ENCODE results near the gene CLIP2.
"Not testable (repeated sequence)": the region's sequence is repeated elsewhere in the genome, so short reads cannot be mapped to it uniquely, and the experiment has no call there.

The CLIP2 gene

DNA sequence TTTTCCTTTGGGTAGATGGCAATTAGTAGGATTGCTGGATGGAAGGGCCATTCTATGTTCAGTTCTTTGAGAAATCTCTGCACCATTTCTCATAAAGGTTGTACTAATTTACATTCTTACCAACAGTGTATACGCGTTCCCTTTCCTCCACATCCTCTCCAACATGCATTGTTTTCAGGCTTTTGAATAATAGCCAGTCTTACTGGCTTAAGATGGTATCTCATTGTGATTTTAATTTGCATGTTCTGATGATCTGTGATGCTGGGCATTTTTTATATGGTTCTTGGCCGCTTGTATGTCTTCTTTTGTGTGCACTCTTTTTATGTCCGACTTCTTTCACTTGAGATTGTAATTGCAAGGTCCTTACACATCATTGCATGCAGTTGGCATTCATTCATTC, 11.7 kb downstream of the CLIP2 start:
- DNase-seq, result no peak

DNA sequence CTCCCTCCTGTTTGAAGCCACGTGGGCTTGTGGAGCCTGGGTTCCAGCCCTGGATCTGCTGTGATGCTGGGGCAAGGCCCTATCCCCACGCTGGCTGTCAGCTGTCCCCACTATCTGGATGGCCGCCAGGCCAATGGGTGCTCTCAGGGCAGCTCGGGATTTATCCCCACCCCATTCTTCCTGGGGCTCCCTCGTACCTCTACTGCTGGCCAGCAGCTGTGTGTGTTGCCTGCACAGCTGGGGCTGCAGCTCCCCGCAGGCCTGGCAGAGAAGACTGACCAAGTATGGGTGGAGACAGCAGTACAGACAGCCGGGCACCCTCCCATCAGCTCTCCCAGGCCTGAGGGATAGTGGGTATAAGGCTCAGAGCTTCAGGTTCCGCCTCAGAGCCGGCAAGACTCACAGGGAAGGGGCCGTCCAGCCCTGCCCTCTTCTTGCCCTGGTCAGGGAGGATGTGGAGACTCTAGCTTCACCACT, 13.6 kb downstream of the CLIP2 start:
- no peak for DNase-seq

- no peak for DNase-seq
These were observed 15.3 kb downstream of the CLIP2 start for GRCh38 chr7:74304550-74304949.

- DNase-seq, result no peak
These were observed 17.0 kb downstream of the CLIP2 start for GRCh38 chr7:74306004-74306729.

DNA sequence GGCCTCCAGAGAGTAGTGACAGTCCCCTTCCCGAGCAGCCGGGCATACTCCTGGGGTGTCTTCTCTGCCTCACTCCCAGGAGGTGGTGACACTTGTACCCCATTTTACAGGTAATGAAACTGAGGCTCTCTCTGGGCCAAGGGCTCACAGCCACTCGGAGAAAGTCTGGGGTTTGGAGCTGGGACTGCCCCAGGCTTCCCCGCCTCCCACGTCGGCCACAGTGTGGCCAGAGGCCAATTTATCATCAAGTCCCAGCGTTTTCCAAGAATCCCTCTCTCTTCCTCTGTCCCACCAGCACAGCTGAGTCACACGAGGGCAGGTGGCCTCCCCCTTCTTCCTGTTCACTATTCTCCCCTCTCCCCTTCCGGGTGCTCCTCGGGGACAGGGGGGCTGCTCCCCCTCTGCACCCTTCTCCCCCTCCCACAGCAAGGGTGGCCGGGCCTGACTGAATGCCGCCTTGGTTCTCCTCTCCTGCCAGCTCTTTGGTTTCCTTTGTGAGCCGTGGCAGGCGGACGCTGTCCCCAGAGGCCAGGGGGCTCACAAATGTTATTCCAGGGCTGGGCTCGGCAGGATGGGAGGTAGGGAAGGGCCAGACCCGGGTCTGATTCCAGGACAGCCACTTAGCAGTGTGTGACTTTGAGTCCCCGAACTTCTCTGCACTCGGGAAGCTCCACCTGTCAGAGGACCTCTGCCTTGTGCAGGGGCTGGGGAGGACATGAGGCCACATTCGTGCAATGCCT, 17.7 kb downstream of the CLIP2 start:
- no peak for DNase-seq

- no peak for DNase-seq
These were observed 18.7 kb downstream of the CLIP2 start for GRCh38 chr7:74307738-74308505.

DNA sequence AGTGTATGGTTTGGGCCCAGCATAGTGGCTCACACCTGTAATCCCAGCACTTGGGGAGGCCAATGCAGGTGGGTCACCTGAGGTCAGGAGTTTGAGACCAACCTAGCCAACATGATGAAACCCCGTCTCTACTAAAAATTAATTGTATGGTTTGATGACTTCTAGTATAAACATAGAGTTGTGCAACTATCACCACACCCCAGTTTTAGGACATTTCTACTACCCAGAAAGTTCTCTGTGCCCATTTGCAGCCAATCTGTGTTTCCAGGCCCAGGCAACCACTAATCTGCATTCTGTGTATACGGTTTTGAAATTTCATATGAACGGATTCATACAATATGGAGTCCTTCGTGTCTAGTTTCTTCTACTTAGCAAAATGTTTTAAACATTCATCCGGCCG, 20.0 kb downstream of the CLIP2 start:
- no peak for DNase-seq

- DNase-seq, result no peak
These were observed 22.1 kb downstream of the CLIP2 start for GRCh38 chr7:74311305-74311744.

DNA sequence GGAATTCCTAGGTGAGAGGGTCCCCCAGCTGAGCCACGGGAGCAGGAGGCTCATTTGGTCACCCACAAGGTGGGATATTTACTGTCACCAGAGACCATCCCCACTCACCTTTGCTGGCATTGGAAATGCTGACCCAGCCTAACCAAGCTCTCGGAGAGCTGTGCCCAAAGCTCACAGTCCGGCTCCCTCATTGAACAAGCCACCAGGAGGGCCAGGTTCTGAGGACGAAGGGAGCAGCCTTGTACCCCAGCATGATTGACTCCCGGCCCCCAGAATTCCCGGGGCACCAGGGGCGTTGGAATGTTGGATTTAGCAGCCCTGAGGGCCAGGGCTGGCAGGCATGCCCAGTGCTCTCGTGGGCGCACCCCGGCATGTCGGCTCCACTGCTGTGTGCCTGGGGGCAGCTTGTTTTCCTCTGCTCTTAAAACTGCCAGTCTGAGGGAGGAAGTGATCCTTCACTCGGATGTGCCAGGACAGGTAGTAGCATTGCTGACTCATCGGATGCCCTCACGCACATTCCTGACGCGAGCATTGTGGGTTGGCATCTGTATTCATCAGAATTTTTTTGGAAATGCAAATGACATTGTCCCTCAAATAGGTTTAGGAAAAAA, 23.3 kb downstream of the CLIP2 start:
- DNase-seq, result no peak

GRCh38 chr7:74315891-74316290, 26.7 kb downstream of the CLIP2 start:
- DNase-seq, result not testable (repeated sequence)

- DNase-seq, result no peak
These were observed 28.1 kb downstream of the CLIP2 start for GRCh38 chr7:74317146-74317782.

GRCh38 chr7:74318043-74318442, 28.8 kb downstream of the CLIP2 start:
- DNase-seq, result no peak

- DNase-seq, result no peak
These were observed 31.5 kb downstream of the CLIP2 start for GRCh38 chr7:74320645-74321221.

DNA sequence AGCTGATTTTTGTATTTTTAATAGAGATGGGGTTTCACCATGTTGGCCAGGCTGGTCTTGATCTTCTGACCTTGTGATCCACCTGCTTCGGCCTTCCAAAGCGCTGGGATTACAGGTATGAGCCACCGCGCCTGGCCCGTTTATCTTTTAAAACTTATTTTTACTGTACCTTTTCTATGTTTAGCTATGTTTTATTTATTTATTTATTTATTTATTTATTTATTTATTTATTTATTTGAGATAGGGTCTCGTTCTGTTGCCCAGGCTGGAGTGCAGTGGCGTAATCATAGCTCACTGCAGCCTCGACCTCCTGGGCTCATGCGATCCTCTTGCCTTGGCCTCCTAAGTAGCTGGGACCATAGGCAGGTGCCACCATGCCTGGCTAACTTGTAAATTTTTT, 33.7 kb downstream of the CLIP2 start:
- DNase-seq, result not testable (repeated sequence)

GRCh38 chr7:74324531-74325209, 35.5 kb downstream of the CLIP2 start:
- DNase-seq, result no peak

DNA sequence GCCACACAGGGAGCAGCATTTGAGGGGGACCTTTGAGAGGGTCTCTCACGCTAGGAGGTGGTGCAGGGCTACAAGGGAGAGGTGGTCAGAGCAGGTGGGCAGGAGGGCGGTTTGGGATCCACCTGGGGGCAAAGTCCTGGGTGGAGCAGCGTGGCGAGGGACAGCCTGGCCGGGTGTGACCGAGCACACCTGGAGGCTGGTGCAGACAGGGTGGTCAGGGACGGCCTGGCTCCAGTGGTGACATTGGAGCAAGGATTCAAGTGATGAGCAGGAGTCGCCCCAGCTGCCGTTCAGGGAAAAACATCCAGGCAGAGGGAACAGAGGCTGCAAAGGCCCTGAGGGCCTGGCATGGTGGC, 36.0 kb downstream of the CLIP2 start:
- no peak for DNase-seq

GRCh38 chr7:74329225-74329624, 40.0 kb downstream of the CLIP2 start:
- DNase-seq, result no peak

DNA sequence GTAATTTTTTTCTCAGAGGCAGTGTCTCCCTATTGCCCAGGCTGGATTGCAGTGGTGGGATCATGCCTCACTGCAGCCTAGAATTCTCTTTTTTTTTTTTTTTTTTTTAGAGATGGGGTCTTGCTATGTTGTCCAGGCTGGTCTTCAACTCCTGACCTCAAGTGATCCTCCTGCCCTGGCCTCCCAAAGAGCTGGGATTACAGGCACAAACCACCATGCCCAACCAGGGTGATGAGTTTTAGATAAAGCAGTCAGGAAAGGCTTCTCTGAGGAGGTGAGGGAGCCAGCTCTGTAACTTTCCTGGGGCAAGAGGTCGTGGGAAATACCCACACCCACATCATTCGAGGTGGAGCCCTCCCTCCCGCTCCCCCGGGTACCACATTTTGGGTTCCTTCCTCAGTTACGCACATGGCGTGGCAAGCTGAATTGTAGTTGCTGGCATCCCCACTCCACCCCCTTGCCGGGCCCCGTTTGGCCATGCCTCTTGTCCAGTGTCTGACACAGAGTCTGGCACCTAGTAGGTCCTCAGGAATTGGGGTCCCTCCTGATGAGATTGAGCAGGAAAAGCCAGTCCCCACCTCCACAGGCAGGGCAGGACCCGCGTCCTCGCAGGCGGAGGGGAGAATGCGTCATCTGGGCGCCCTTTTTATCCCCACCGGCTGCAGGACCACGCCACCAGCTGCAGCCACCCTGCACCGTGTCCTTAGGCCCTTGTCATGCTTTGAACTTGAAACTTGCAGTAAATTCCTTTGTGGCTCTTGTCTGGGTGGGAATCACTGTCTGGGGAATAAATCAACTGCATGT, 43.4 kb downstream of the CLIP2 start:
- no peak for DNase-seq

DNA sequence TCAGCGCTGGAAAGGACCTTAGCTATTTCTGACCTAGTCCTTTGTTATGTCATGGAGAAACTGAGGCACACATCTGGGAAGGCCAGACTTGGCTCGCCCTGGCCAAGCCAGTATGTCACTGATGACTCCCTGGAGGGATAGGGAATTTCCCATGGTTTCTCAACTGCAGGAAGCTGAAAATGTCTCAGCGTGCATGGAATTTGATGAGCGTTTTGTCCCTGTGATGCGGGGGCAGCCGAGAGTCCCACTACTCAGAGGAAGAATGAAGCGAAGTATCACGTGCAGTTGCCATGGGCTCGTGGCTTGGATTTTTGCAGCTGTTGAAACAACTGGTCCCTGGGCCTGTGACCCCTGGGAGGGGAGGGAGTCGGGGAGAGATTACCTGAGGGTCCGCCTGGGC, 44.8 kb downstream of the CLIP2 start:
- DNase-seq, result no peak

DNA sequence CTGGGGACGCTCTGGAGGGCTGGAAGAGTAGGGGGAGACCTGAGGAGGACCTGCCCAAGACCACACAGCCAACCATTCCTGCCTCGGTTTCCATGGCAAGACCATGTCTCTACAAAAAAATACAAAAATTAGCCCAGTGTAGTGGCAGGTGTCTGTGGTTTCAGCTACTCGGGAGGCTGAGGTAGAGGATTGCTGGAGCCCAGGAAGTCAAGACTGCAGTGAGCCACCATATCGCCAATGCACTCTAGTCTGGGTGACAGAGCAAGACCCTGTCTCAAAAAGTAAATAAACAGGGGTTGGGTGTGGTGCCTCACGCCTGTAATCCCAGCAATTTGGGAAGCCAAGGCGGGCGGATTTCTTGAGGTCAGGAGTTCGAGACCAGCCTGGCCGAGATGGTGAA, 48.7 kb downstream of the CLIP2 start:
- no peak for DNase-seq

All from effector CD4-positive, alpha-beta T cell (primary cell).